Neural cell (in vitro differentiated cells): ENCODE results near the gene RBM33. TPM values are rescaled to one million over a fixed set of nuclear protein-coding genes. Genes with fewer than 3 reads are reported as not detected.

Experiments used
- H2AFZ ChIP-seq: fragments of 200-600, 300-800 bp; sonication (generic), shearing (Covaris generic); 2 replicates; pipeline ENCODE4 v1.6.0; 2014; ENCODE audit warnings: low read depth, mild to moderate bottlenecking, antibody characterized with exemption, low read length, moderate library complexity
- H3F3A ChIP-seq: fragments of 200-600 bp; shearing (Covaris generic); 2 replicates; pipeline ENCODE4 v1.6.1; 2016; ENCODE audit warnings: mild to moderate bottlenecking, moderate library complexity, mixed read lengths, antibody characterized with exemption, low read length; ENCODE audit not compliant: insufficient read depth, poor library complexity, severe bottlenecking
- H3K27ac ChIP-seq: fragments of 200-600, 300-800 bp; sonication (generic), shearing (Covaris generic); 2 replicates; pipeline ENCODE4 v1.5.1; 2014; ENCODE audit warnings: mild to moderate bottlenecking, low read length, moderate library complexity
- H3K27me3 ChIP-seq: fragments of 300-800, 200-600 bp; sonication (generic), shearing (Covaris generic); 2 replicates; pipeline ENCODE4 v1.6.0; 2014; ENCODE audit warnings: mild to moderate bottlenecking, low read depth, low read length, moderate library complexity; ENCODE audit not compliant: insufficient read depth
- H3K36me3 ChIP-seq: fragments of 300-800, 200-600 bp; sonication (generic), shearing (Covaris generic); 2 replicates; pipeline ENCODE4 v1.5.1; 2014; ENCODE audit warnings: mild to moderate bottlenecking, antibody characterized with exemption, low read length, moderate library complexity; ENCODE audit not compliant: insufficient read depth
- H3K4me2 ChIP-seq: fragments of 300-800, 200-600 bp; sonication (generic), shearing (Covaris generic); 2 replicates; pipeline ENCODE4 v1.6.0; 2014; ENCODE audit warnings: mild to moderate bottlenecking, low read length
- H3K4me3 ChIP-seq: fragments of 300-800, 200-600 bp; sonication (generic), shearing (Covaris generic); 2 replicates; pipeline ENCODE4 v1.5.1; 2014; ENCODE audit warnings: mild to moderate bottlenecking, low read length, moderate library complexity
- H3K79me2 ChIP-seq: fragments of 200-600 bp; shearing (Covaris generic); replicated peaks from 2 replicates; pipeline ENCODE4 v1.6.0; 2014; ENCODE audit warnings: mild to moderate bottlenecking, low read length, moderate library complexity; ENCODE audit not compliant: insufficient read depth
- H3K9ac ChIP-seq: fragments of 300-800, 200-600 bp; sonication (generic), shearing (Covaris generic); 2 replicates; pipeline ENCODE4 v1.6.1; 2016; ENCODE audit warnings: mild to moderate bottlenecking, low read length, mixed read lengths
- H3K9me2 ChIP-seq: fragments of 200-600 bp; shearing (Covaris generic); 2 replicates; pipeline ENCODE4 v1.6.1; 2016; ENCODE audit warnings: mild to moderate bottlenecking, low read length, mixed read lengths; ENCODE audit not compliant: insufficient read depth
- H3K9me3 ChIP-seq: fragments of 200-600, 300-800 bp; sonication (generic), shearing (Covaris generic); 2 replicates; pipeline ENCODE4 v1.6.1; 2016; ENCODE audit warnings: mild to moderate bottlenecking, mixed run types, low read length, moderate library complexity, mixed read lengths
- H4K20me1 ChIP-seq: fragments of 200-600 bp; shearing (Covaris generic); 2 replicates; pipeline ENCODE4 v1.6.1; 2016; ENCODE audit warnings: mild to moderate bottlenecking, mixed run types; ENCODE audit not compliant: insufficient read depth
- EP300 ChIP-seq: fragments of 450-650 bp; conservative IDR thresholded peaks from 2 replicates; pipeline ENCODE4 v1.6.1; 2014; ENCODE audit warnings: antibody characterized with exemption, mild to moderate bottlenecking, moderate library complexity; ENCODE audit not compliant: poor library complexity, severe bottlenecking
- EZH2 ChIP-seq: fragments of 200-600, 300-800 bp; shearing (Covaris generic), sonication (generic); IDR thresholded peaks from 2 replicates; pipeline ENCODE4 v1.6.1; 2014; ENCODE audit warnings: antibody characterized with exemption, low read length, borderline replicate concordance, mild to moderate bottlenecking; ENCODE audit not compliant: insufficient read depth, poor library complexity, severe bottlenecking
- MXI1 ChIP-seq: fragments of 450-650 bp; conservative IDR thresholded peaks from 2 replicates; pipeline ENCODE4 v1.6.1; 2014; ENCODE audit warnings: antibody characterized with exemption, mild to moderate bottlenecking; ENCODE audit not compliant: poor library complexity, severe bottlenecking
- POLR2AphosphoS5 ChIP-seq: IDR thresholded peaks from 2 replicates; pipeline ENCODE4 v1.6.1; 2012
- RAD21 ChIP-seq: fragments of 450-650 bp; conservative IDR thresholded peaks from 2 replicates; pipeline ENCODE4 v1.6.1; 2014; ENCODE audit warnings: antibody characterized with exemption, mild to moderate bottlenecking, moderate library complexity
- SMC3 ChIP-seq: fragments of 450-650 bp; conservative IDR thresholded peaks from 2 replicates; pipeline ENCODE4 v1.6.1; 2014; ENCODE audit warnings: antibody characterized with exemption, mild to moderate bottlenecking, moderate library complexity; ENCODE audit not compliant: poor library complexity
- TAF1 ChIP-seq: IDR thresholded peaks from 2 replicates; pipeline ENCODE4 v1.6.1; 2012; ENCODE audit warnings: low read depth
- polyA plus RNA-seq: library from polyadenylated mRNA; depleted of rRNA; stranded (reverse); fragments of >200 nt; gene quantifications from 2 replicates; pipeline ENCODE4 v1.2.3, GENCODE V29; 2014
- TF ChIP-seq, protein P1 (sequence below): IDR thresholded peaks from 2 replicates; pipeline ENCODE4 v1.6.1; 2012; ENCODE audit warnings: borderline replicate concordance
- TF ChIP-seq, protein P2 (sequence below): fragments of 450-650 bp; IDR thresholded peaks from 2 replicates; pipeline ENCODE4 v1.5.1; 2014; ENCODE audit warnings: antibody characterized with exemption, mild to moderate bottlenecking, moderate library complexity; ENCODE audit not compliant: poor library complexity, severe bottlenecking

Gene RBM33
- polyA plus RNA-seq, 1 donor from 2014 or later: 53.2 TPM

- Histone ChIP-seq H3F3A (no peaks in the 10 kb centered on the region), H3K79me2 (no peaks in the 10 kb centered on the region), H4K20me1 (no peaks in the 10 kb centered on the region), H3K9me3 (no peaks in the 10 kb centered on the region), H3K4me3 (no peak overlapping the region), H3K36me3 (no peaks in the 10 kb centered on the region), H2AFZ (no peak overlapping the region), H3K9ac (no peak overlapping the region), H3K27ac (no peak overlapping the region), H3K9me2 (no peaks in the 10 kb centered on the region), H3K4me2 (no peak overlapping the region), H3K27me3 (peaks cover 30% of the 10 kb centered on the region)
- TF ChIP-seq RAD21 (no peak), EZH2 (no peak), EP300 (no peak), POLR2AphosphoS5 (no peak), TAF1 (no peak), MXI1 (no peak), SMC3 (no peak)
- TF ChIP-seq, protein P1, sequence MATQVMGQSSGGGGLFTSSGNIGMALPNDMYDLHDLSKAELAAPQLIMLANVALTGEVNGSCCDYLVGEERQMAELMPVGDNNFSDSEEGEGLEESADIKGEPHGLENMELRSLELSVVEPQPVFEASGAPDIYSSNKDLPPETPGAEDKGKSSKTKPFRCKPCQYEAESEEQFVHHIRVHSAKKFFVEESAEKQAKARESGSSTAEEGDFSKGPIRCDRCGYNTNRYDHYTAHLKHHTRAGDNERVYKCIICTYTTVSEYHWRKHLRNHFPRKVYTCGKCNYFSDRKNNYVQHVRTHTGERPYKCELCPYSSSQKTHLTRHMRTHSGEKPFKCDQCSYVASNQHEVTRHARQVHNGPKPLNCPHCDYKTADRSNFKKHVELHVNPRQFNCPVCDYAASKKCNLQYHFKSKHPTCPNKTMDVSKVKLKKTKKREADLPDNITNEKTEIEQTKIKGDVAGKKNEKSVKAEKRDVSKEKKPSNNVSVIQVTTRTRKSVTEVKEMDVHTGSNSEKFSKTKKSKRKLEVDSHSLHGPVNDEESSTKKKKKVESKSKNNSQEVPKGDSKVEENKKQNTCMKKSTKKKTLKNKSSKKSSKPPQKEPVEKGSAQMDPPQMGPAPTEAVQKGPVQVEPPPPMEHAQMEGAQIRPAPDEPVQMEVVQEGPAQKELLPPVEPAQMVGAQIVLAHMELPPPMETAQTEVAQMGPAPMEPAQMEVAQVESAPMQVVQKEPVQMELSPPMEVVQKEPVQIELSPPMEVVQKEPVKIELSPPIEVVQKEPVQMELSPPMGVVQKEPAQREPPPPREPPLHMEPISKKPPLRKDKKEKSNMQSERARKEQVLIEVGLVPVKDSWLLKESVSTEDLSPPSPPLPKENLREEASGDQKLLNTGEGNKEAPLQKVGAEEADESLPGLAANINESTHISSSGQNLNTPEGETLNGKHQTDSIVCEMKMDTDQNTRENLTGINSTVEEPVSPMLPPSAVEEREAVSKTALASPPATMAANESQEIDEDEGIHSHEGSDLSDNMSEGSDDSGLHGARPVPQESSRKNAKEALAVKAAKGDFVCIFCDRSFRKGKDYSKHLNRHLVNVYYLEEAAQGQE: no peak
- TF ChIP-seq, protein P2, sequence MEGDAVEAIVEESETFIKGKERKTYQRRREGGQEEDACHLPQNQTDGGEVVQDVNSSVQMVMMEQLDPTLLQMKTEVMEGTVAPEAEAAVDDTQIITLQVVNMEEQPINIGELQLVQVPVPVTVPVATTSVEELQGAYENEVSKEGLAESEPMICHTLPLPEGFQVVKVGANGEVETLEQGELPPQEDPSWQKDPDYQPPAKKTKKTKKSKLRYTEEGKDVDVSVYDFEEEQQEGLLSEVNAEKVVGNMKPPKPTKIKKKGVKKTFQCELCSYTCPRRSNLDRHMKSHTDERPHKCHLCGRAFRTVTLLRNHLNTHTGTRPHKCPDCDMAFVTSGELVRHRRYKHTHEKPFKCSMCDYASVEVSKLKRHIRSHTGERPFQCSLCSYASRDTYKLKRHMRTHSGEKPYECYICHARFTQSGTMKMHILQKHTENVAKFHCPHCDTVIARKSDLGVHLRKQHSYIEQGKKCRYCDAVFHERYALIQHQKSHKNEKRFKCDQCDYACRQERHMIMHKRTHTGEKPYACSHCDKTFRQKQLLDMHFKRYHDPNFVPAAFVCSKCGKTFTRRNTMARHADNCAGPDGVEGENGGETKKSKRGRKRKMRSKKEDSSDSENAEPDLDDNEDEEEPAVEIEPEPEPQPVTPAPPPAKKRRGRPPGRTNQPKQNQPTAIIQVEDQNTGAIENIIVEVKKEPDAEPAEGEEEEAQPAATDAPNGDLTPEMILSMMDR: no peak
Observed at GRCh38 chr7:155795401-155795800, 150.9 kb downstream of the RBM33 start.

DNA sequence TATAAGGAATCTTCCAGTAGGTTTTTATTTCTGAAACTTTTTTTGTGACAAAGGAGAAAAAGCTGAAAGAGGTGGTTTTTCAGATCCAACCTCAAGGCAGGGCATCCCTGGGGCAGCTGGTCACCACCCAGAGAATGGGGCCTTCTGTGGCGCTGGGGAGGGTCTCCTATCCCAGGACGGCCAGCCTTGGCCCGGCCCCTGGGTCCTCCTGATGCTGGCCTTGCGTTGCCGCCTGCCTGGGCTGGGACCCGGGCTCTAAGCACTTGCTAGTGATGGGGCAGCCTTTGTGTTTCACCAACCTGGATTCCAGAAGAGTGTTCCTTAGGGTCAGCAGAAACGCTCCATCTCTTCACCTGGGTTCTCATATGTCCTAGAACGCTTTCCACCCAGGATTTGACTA, 151.5 kb downstream of the RBM33 start:
- no peak for TF ChIP-seq POLR2AphosphoS5
- no peak for TF ChIP-seq TAF1
- no peak for TF ChIP-seq EP300
- no peak for TF ChIP-seq EZH2
- TF ChIP-seq RAD21: no peak
- TF ChIP-seq MXI1: no peak
- TF ChIP-seq SMC3: no peak
- TF ChIP-seq, protein P2: no peak
- TF ChIP-seq, protein P1: no peak
- Histone ChIP-seq H3K27me3 (peaks cover 36% of the 10 kb centered on the region), H3K27ac (no peak overlapping the region), H3K4me2 (no peak overlapping the region), H4K20me1 (no peaks in the 10 kb centered on the region), H3K36me3 (no peaks in the 10 kb centered on the region), H3K9me3 (no peaks in the 10 kb centered on the region), H3K9me2 (no peaks in the 10 kb centered on the region), H3F3A (no peaks in the 10 kb centered on the region), H3K4me3 (no peak overlapping the region), H2AFZ (no peak overlapping the region), H3K9ac (no peak overlapping the region), H3K79me2 (no peaks in the 10 kb centered on the region)
